HepG2 (cell line): ENCODE results near the gene VSIR. TPM values are rescaled to one million over a fixed set of nuclear protein-coding genes. Genes with fewer than 3 reads are reported as not detected.
A peak's percentile ranks its signal among the peaks of the same experiment; 100 is the strongest.

Experiments used
- ATAC-seq: fragments of 200-7000 bp; cut with Tn5 transposase; 3 replicates; pipeline ENCODE4 v1.9.1; 2020; ENCODE audit warnings: mild to moderate bottlenecking, moderate library complexity
- BruUV-seq: library from RNA; stranded (reverse); fragments of 400-500 nt; replicated peaks from 2 replicates; lab custom pipeline; 2021; lab: Mats Ljungman, UMichigan
- CTCF ChIA-PET: fragments of 300-600 bp; formaldehyde crosslinking; extraction: SDS; loops from one replicate; lab custom pipeline; 2021; ENCODE audit warnings: low total read pairs, inconsistent platforms, low intra/inter-chr PET ratio; lab: Yijun Ruan, JAX
- POLR2A ChIA-PET: fragments of 350-600 bp; sonication (Branson Sonifier 250); formaldehyde crosslinking; loops from one replicate; lab custom pipeline; 2020; ENCODE audit warnings: antibody characterized with exemption, inconsistent platforms; lab: Yijun Ruan, JAX
- DNase-seq: peaks from one replicate; pipeline ENCODE4 v3.0.0-alpha.2; 2015; ENCODE audit warnings: low spot score
- FAIRE-seq: peaks from 3 replicates; lab custom pipeline; 2011; peaks lifted over from hg19 to GRCh38; lab: Jason Lieb, UNC
- H2AFZ ChIP-seq: one replicate; pipeline ENCODE4 v1.6.1; 2011; ENCODE audit warnings: low read length, inconsistent platforms
- H3K27ac ChIP-seq: fragments of 300-600 bp; 3 replicates; pipeline ENCODE4 v1.8.0; 2011; ENCODE audit warnings: mixed run types, mild to moderate bottlenecking, mixed read lengths, low read length, inconsistent platforms; ENCODE audit not compliant: insufficient read depth; ENCODE audit errors: extremely low read length
- H3K27me3 ChIP-seq, 2 experiments: fragments of 200-600 bp in 1 of 2; 2 replicates in 1 of 2; 3 replicates in 1 of 2; pipeline versions ENCODE4 v1.6.0 to v1.8.0; 2011; ENCODE audit warnings: low read length in 2 of 2, mild to moderate bottlenecking in 2 of 2, moderate library complexity in 2 of 2, inconsistent platforms in 1 of 2; ENCODE audit not compliant: insufficient read depth in 2 of 2, control insufficient read depth in 1 of 2
- H3K36me3 ChIP-seq, 2 experiments: fragments of 200-600 bp in 1 of 2; replicated peaks in 1 of 2; 2 replicates in 1 of 2; 3 replicates in 1 of 2; pipeline versions ENCODE4 v1.5.1 to v1.8.0; 2011; ENCODE audit warnings: low read length in 2 of 2, inconsistent platforms in 1 of 2; ENCODE audit not compliant: insufficient read depth in 2 of 2, control insufficient read depth in 1 of 2
- H3K4me1 ChIP-seq: 2 replicates; pipeline ENCODE4 v1.5.1; 2012; ENCODE audit warnings: low read length, inconsistent platforms; ENCODE audit not compliant: insufficient read depth
- H3K4me2 ChIP-seq: 2 replicates; pipeline ENCODE4 v1.6.0; 2011; ENCODE audit warnings: low read depth, low read length, inconsistent platforms
- H3K4me3 ChIP-seq, 3 experiments: fragments of 200-600 bp in 1 of 3; sonication (generic), shearing (Covaris generic) in 1 of 3; replicated peaks in 1 of 3; 2 replicates each; pipeline ENCODE4 v1.5.1; 2011 to 2016; ENCODE audit warnings: low read length in 3 of 3, inconsistent platforms in 2 of 3, low read depth in 2 of 3, mild to moderate bottlenecking in 2 of 3, control low read depth in 1 of 3, mixed read lengths in 1 of 3; ENCODE audit not compliant: insufficient read depth in 1 of 3
- H3K79me2 ChIP-seq: one replicate; pipeline ENCODE4 v1.6.1; 2011; ENCODE audit warnings: low read length, inconsistent platforms; ENCODE audit not compliant: insufficient read depth
- H3K9ac ChIP-seq: 2 replicates; pipeline ENCODE4 v1.6.0; 2011; ENCODE audit warnings: mild to moderate bottlenecking, low read depth, low read length, inconsistent platforms; ENCODE audit not compliant: insufficient read depth
- H3K9me3 ChIP-seq: 2 replicates; pipeline ENCODE4 v1.5.1; 2012; ENCODE audit warnings: mild to moderate bottlenecking, low read length
- H4K20me1 ChIP-seq: 2 replicates; pipeline ENCODE4 v1.6.0; 2011; ENCODE audit warnings: inconsistent platforms, mild to moderate bottlenecking, low read length, moderate library complexity; ENCODE audit not compliant: insufficient read depth
- AGO1 ChIP-seq: fragments of 200-400 bp; formaldehyde crosslinking; IDR thresholded peaks from 2 replicates; pipeline ENCODE4 v1.6.1; 2017; ENCODE audit warnings: mild to moderate bottlenecking, low read depth, low read length, moderate library complexity; ENCODE audit not compliant: poor library complexity, severe bottlenecking
- AKAP8 ChIP-seq: sonication (generic); formaldehyde crosslinking; IDR thresholded peaks from 2 replicates; pipeline ENCODE4 v1.5.1; 2020; ENCODE audit warnings: mild to moderate bottlenecking, missing genetic modification reagents
- KLF16 ChIP-seq, 2 experiments: sonication (generic) in 1 of 2; formaldehyde crosslinking in 1 of 2; IDR thresholded peaks; 2 replicates each; pipeline versions ENCODE4 v1.6.1 to v1.8.0; 2016 to 2023; ENCODE audit warnings: missing genetic modification reagents in 2 of 2, missing compliant biosample characterization in 1 of 2
- POLR2A ChIP-seq, 2 experiments: IDR thresholded peaks; 2 replicates each; pipeline ENCODE4 v1.6.1; 2011; ENCODE audit warnings: low read depth in 2 of 2, low read length in 2 of 2, mild to moderate bottlenecking in 1 of 2, moderate library complexity in 1 of 2; ENCODE audit not compliant: insufficient read depth in 1 of 2
- ZNF652 ChIP-seq: IDR thresholded peaks from 2 replicates; pipeline ENCODE4 v1.6.1; 2016; ENCODE audit warnings: low read depth, borderline replicate concordance
- WGBS: methylation state at CpG from one replicate; pipeline ENCODE4 v1.1.6; 2017; ENCODE audit warnings: low lambda C conversion rate; 5-methylcytosine and 5-hydroxymethylcytosine counted together
- in situ Hi-C: cut with HindIII; loops from 2 replicates; pipeline ENCODE4 v1.10.0; 2017; ENCODE audit warnings: low pct_unique_long_range_greater_than_20kb; ENCODE audit not compliant: extremely low pct_ligation_motif_present
- intact Hi-C: fragments of 100-400 bp; cut with micrococcal nuclease; formaldehyde crosslinking; loops from one replicate; pipeline ENCODE4 v1.10.0; 2022; ENCODE audit not compliant: unreplicated experiment
- polyA plus RNA-seq, 8 experiments: library from polyadenylated mRNA; depleted of rRNA in 3 of 8; stranded (reverse) in 7 of 8; unstranded in 1 of 8; fragments of >200 nt; fragmentation: Illumina TruSeq in 4 of 8; extraction: Trizol in 4 of 8; gene quantifications; 2 replicates each; pipeline versions ENCODE4 v1.2.1 to v1.2.3, GENCODE V29; 2011 to 2016; ENCODE audit warnings: low read depth in 4 of 8, missing spikeins in 1 of 8, mixed read lengths in 1 of 8; ENCODE audit not compliant: insufficient read depth in 1 of 8
- total RNA-seq, 5 experiments: library from RNA; depleted of rRNA; stranded (reverse); fragments of >200 nt; fragmentation: Illumina TruSeq; extraction: Trizol; gene quantifications; 2 replicates each; pipeline ENCODE4 v1.2.3, GENCODE V29; 2016; ENCODE audit warnings: low read depth in 1 of 5

Gene VSIR
- total and polyA plus RNA-seq, 2 of the 13 experiments (the other 11 are each of a cell fraction or from before 2014, with no cell fraction given), result 0.44 to 3.2 TPM

- TF ChIP-seq AKAP8, result 0 out of 2 replicates have a peak, but pooled peaks have one; percentile 59
- peak; percentile 44 for TF ChIP-seq AGO1
- 0 out of 4 replicates have a peak, but pooled peaks of 1 of the 2 experiments have one; percentile 28 for TF ChIP-seq POLR2A (IDR thresholded peaks at IDR 0.05; ENCODE audit: insufficient read depth in 1 of 2, low read depth in 2 of 2, low read length in 2 of 2)
These were observed 41.6 kb upstream of the VSIR start (continued) for GRCh38 chr10:71814922-71815411.

GRCh38 chr10:71812913-71813590 is 39.7 kb upstream of the VSIR start:
- 85% methylated on average over 8 of the region's 11 CpGs for WGBS
- no peaks in the 10 kb centered on the region for H3K27me3 ChIP-seq
- no peak overlapping the region for H3K9ac ChIP-seq
- no peak for FAIRE-seq
- in situ Hi-C loops (no loop called here), intact Hi-C loops (loop anchor here (1.0 to 5.0 kb wide), 2 partner anchors 41 to 117 kb away; partner anchors contain the start of gene VSIR)
- H4K20me1 ChIP-seq, result no peaks in the 10 kb centered on the region
- TF ChIP-seq ZNF652 (peak; percentile 74; the same call in 1 of the 2 replicates), KLF16 (CRISPR knock-in tag; IDR thresholded peaks at IDR 0.05) (no peak), POLR2A (IDR thresholded peaks at IDR 0.05; ENCODE audit: insufficient read depth in 1 of 2, low read depth in 2 of 2, low read length in 2 of 2) (0 out of 4 replicates have a peak, but pooled peaks of 1 of the 2 experiments have one; percentile 7)
- no peak overlapping the region for H3K27ac ChIP-seq
- no peak overlapping the region for H3K4me3 ChIP-seq
- DNase-seq, result no peak
- H3K36me3 ChIP-seq, result peaks cover 17 to 28% of the 10 kb centered on the region in 2 experiments; a peak in 4 of 5 replicates
- no peak overlapping the region for H3K4me2 ChIP-seq
- no peaks in the 10 kb centered on the region for H3K79me2 ChIP-seq
- POLR2A ChIA-PET, result interaction anchor here (1.4 kb wide), 1 partner anchor 38 kb away, joined by 4 read pairs; the partner anchor contains the start of gene PSAP
- no peaks in the 10 kb centered on the region for H3K4me1 ChIP-seq
- BruUV-seq, result no TSS peak
- ATAC-seq, result peak; percentile 11
- CTCF ChIA-PET, result interaction anchor here (1.2 kb wide), 1 partner anchor 116 kb away, joined by 4 read pairs; no protein-coding TSS in a partner anchor
- no peak overlapping the region for H2AFZ ChIP-seq
- H3K9me3 ChIP-seq, result no peaks in the 10 kb centered on the region
